HCT116 (cell line): ENCODE data around the gene GALNT7. TPM values are rescaled to one million over a fixed set of nuclear protein-coding genes. Genes with fewer than 3 reads are reported as not detected.

Experiments
- ATAC-seq: fragments of 200-7000 bp; cut with Tn5 transposase; 2 replicates; pipeline ENCODE4 v1.9.1; 2020; ENCODE audit warnings: mild to moderate bottlenecking, moderate library complexity
- BruUV-seq: library from RNA; stranded (reverse); fragments of 400-500 nt; replicated peaks from 2 replicates; lab custom pipeline; 2021; lab: Mats Ljungman, UMichigan
- CTCF ChIA-PET: fragments of 300-600 bp; sonication (Branson Sonifier 250); formaldehyde crosslinking; loops from one replicate; lab custom pipeline; 2021; ENCODE audit warnings: antibody characterized with exemption; lab: Charles Lee
- POLR2A ChIA-PET: fragments of 300-600, 350-600 bp; sonication (Branson Sonifier 250); formaldehyde crosslinking; loops from one replicate; lab custom pipeline; 2021; ENCODE audit warnings: antibody characterized with exemption; lab: Charles Lee
- RAD21 ChIA-PET, 2 experiments: fragments of 300-600 bp; sonication (Branson Sonifier 250); formaldehyde crosslinking; loops; one replicate each; lab custom pipeline; 2023; ENCODE audit warnings: low total read pairs in 2 of 2; ENCODE audit not compliant: uncharacterized antibody in 2 of 2, unreplicated experiment in 2 of 2, low non-redundant PET in 1 of 2; lab: Charles Lee
- DNase-seq: peaks from one replicate; pipeline ENCODE4 v3.0.0-alpha.2; 2010; ENCODE audit warnings: low read depth, low spot score
- H2AFZ ChIP-seq: fragments of 200-600 bp; shearing (Covaris generic), sonication (generic); 2 replicates; pipeline ENCODE4 v1.6.1; 2017; ENCODE audit warnings: low read depth, mixed run types, mixed read lengths, antibody characterized with exemption, low read length; ENCODE audit not compliant: poor library complexity, severe bottlenecking
- H3K27ac ChIP-seq: 2 replicates; pipeline ENCODE4 v1.5.1; 2012; ENCODE audit warnings: low read depth, low read length
- H3K27me3 ChIP-seq: fragments of 200-600 bp; sonication (generic); 2 replicates; pipeline ENCODE4 v1.6.1; 2016; ENCODE audit warnings: mixed run types, low read length, mixed read lengths; ENCODE audit not compliant: insufficient read depth
- H3K36me3 ChIP-seq, 2 experiments: fragments of 200-500 bp in 1 of 2; fragments of 200-600 bp in 1 of 2; sonication (Bioruptor generic) in 1 of 2; sonication (generic) in 1 of 2; 2 replicates each; pipeline versions ENCODE4 v1.5.1 to v1.6.1; 2014 to 2016; ENCODE audit warnings: low read length in 2 of 2, inconsistent platforms in 1 of 2, mixed read lengths in 1 of 2, mixed run types in 1 of 2; ENCODE audit not compliant: insufficient read depth in 2 of 2, control insufficient read depth in 1 of 2
- H3K4me1 ChIP-seq, 2 experiments: fragments of 200-600 bp in 1 of 2; sonication (generic) in 1 of 2; 2 replicates each; pipeline versions ENCODE4 v1.5.1 to v1.6.1; 2012 to 2017; ENCODE audit warnings: low read length in 2 of 2, inconsistent platforms in 1 of 2, mild to moderate bottlenecking in 1 of 2, mixed read lengths in 1 of 2, mixed run types in 1 of 2, moderate library complexity in 1 of 2; ENCODE audit not compliant: insufficient read depth in 2 of 2, control insufficient read depth in 1 of 2
- H3K4me2 ChIP-seq: fragments of 200-600 bp; sonication (generic); 2 replicates; pipeline ENCODE4 v1.6.1; 2017; ENCODE audit warnings: mixed run types, low read length, mixed read lengths
- H3K4me3 ChIP-seq, 2 experiments: fragments of 200-600 bp in 1 of 2; sonication (generic) in 1 of 2; replicated peaks in 1 of 2; 2 replicates each; pipeline ENCODE4 v1.5.1; 2011 to 2016; ENCODE audit warnings: low read length in 2 of 2, control low read depth in 1 of 2, low read depth in 1 of 2, mild to moderate bottlenecking in 1 of 2, mixed read lengths in 1 of 2, mixed run types in 1 of 2
- H3K79me2 ChIP-seq: fragments of 200-600 bp; sonication (generic); 2 replicates; pipeline ENCODE4 v1.6.1; 2017; ENCODE audit warnings: mild to moderate bottlenecking, mixed run types, low read length, moderate library complexity, mixed read lengths; ENCODE audit not compliant: insufficient read depth
- H3K9ac ChIP-seq: fragments of 200-600 bp; sonication (generic); 2 replicates; pipeline ENCODE4 v1.6.1; 2016; ENCODE audit warnings: low read length, mixed read lengths
- H3K9me2 ChIP-seq: fragments of 200-600 bp; sonication (generic), shearing (Covaris generic); 2 replicates; pipeline ENCODE4 v1.6.1; 2017; ENCODE audit warnings: mixed run types, mild to moderate bottlenecking, moderate library complexity; ENCODE audit not compliant: insufficient read depth
- H3K9me3 ChIP-seq, 2 experiments: fragments of 200-500 bp in 1 of 2; fragments of 200-600 bp in 1 of 2; sonication (Bioruptor generic) in 1 of 2; sonication (generic) in 1 of 2; 2 replicates each; pipeline ENCODE4 v1.6.1; 2014 to 2017; ENCODE audit warnings: low read length in 2 of 2, mixed read lengths in 2 of 2, inconsistent platforms in 1 of 2, low read depth in 1 of 2, mild to moderate bottlenecking in 1 of 2, mixed run types in 1 of 2, moderate library complexity in 1 of 2; ENCODE audit not compliant: control insufficient read depth in 1 of 2, insufficient read depth in 1 of 2
- H4K20me1 ChIP-seq: fragments of 200-600 bp; sonication (generic), shearing (Covaris generic); 2 replicates; pipeline ENCODE4 v1.6.1; 2017; ENCODE audit warnings: mixed run types, mild to moderate bottlenecking, moderate library complexity; ENCODE audit not compliant: insufficient read depth
- CEBPB ChIP-seq: IDR thresholded peaks from 2 replicates; pipeline ENCODE4 v1.6.1; 2012; ENCODE audit warnings: low read depth
- EGR1 ChIP-seq: IDR thresholded peaks from 2 replicates; pipeline ENCODE4 v1.6.1; 2012; ENCODE audit warnings: low read depth
- ELF1 ChIP-seq: IDR thresholded peaks from 2 replicates; pipeline ENCODE4 v1.6.1; 2012; ENCODE audit warnings: low read depth, borderline replicate concordance
- EZH2 ChIP-seq: fragments of 200-600 bp; sonication (generic); IDR thresholded peaks from 2 replicates; pipeline ENCODE4 v1.6.1; 2017; ENCODE audit warnings: antibody characterized with exemption, mixed run types
- MAX ChIP-seq: IDR thresholded peaks from 2 replicates; pipeline ENCODE4 v1.6.1; 2012
- POLR2AphosphoS5 ChIP-seq: IDR thresholded peaks from 2 replicates; pipeline ENCODE4 v1.6.1; 2011; ENCODE audit warnings: mild to moderate bottlenecking, low read depth, low read length, moderate library complexity
- SRF ChIP-seq: IDR thresholded peaks from 2 replicates; pipeline ENCODE4 v1.6.1; 2012; ENCODE audit warnings: low read depth
- YY1 ChIP-seq: IDR thresholded peaks from 2 replicates; pipeline ENCODE4 v1.6.1; 2011; ENCODE audit warnings: low read length, low read depth, moderate library complexity, mild to moderate bottlenecking; ENCODE audit not compliant: insufficient replicate concordance; ENCODE audit errors: extremely low read depth
- intact Hi-C: fragments of 100-400 bp; cut with micrococcal nuclease; formaldehyde crosslinking; loops from 2 replicates; pipeline ENCODE4 v1.10.0; 2022
- total RNA-seq: library from RNA; stranded (reverse); gene quantifications from one replicate; pipeline ENCODE4 v1.2.1, GENCODE V29; 2021; ENCODE audit not compliant: unreplicated experiment

GALNT7 gene
- total RNA-seq, 1 experiment from 2014 or later = 21.3 TPM

- TF ChIP-seq EGR1 = 0 out of 2 replicates have a peak, but pooled peaks have one; percentile 17
- TF ChIP-seq CEBPB = peak; percentile 97
- TF ChIP-seq POLR2AphosphoS5 = peak; percentile 90
- peak; percentile 91 for TF ChIP-seq SRF
- TF ChIP-seq YY1 = peak; percentile 62
- TF ChIP-seq MAX = peak; percentile 90
These were observed 83.7 kb downstream of the GALNT7 start (continued) for GRCh38 chr4:173252024-173252935.

- no peak for TF ChIP-seq EZH2
- no peak for TF ChIP-seq ELF1
- Histone ChIP-seq H3K9ac (no peak overlapping the region), H4K20me1 (peaks cover 16% of the 10 kb centered on the region; the same call in 1 of the 2 replicates), H3K27me3 (no peaks in the 10 kb centered on the region; the same call in 1 of the 2 replicates), H2AFZ (no peak overlapping the region), H3K9me3 (no peaks in the 10 kb centered on the region), H3K36me3 (no peaks in the 10 kb centered on the region), H3K4me3 (no peak overlapping the region), H3K4me1 (peaks cover 21 to 29% of the 10 kb centered on the region in 2 experiments), H3K9me2 (no peaks in the 10 kb centered on the region), H3K4me2 (peak overlapping the region; percentile 49; the same call in 1 of the 2 replicates), H3K79me2 (peaks cover 11% of the 10 kb centered on the region), H3K27ac (peak overlapping the region; percentile 39; the same call in 1 of the 2 replicates)
- intact Hi-C loops = loop anchor here (1.0 to 2.0 kb wide), 2 partner anchors 37 to 240 kb away; no protein-coding TSS in a partner anchor
- ChIA-PET POLR2A (no interaction called here), RAD21 (interaction anchor here (0.6 kb wide), 2 partner anchors 240 kb away, joined by 3 read pairs; no protein-coding TSS in a partner anchor), CTCF (interaction anchor here (1.0 to 1.5 kb wide), 4 partner anchors 48 to 240 kb away, joined by 3 to 11 read pairs (median 4); no protein-coding TSS in a partner anchor)
- BruUV-seq = no TSS peak
- DNase-seq (no peak), ATAC-seq (no peak)
These were observed 85.0 kb downstream of the GALNT7 start for GRCh38 chr4:173253561-173253960.
